Osteoblast (primary cell): ENCODE data around the gene JHY. TPM values are rescaled to one million over a fixed set of nuclear protein-coding genes. Genes with fewer than 3 reads are reported as not detected.

ENCODE experiments used
- DNase-seq: peaks from one replicate; pipeline ENCODE4 v3.0.0; 2011; ENCODE audit warnings: low spot score, mixed read lengths; ENCODE audit not compliant: insufficient read length; ENCODE audit errors: missing footprints
- H2AFZ ChIP-seq: 2 replicates; pipeline ENCODE4 v1.6.0; 2011; ENCODE audit warnings: mild to moderate bottlenecking, low read length
- H3K27ac ChIP-seq: 2 replicates; pipeline ENCODE4 v1.5.1; 2011; ENCODE audit warnings: mild to moderate bottlenecking, low read depth, low read length, moderate library complexity
- H3K27me3 ChIP-seq: 2 replicates; pipeline ENCODE4 v1.6.0; 2012; ENCODE audit warnings: mild to moderate bottlenecking, control low read depth, inconsistent platforms, low read length, moderate library complexity; ENCODE audit not compliant: insufficient read depth
- H3K36me3 ChIP-seq: 2 replicates; pipeline ENCODE4 v1.5.1; 2011; ENCODE audit warnings: mild to moderate bottlenecking, low read length, control low read depth, moderate library complexity; ENCODE audit not compliant: insufficient read depth
- H3K4me1 ChIP-seq: 2 replicates; pipeline ENCODE4 v1.5.1; 2011; ENCODE audit warnings: mild to moderate bottlenecking, low read length, control low read depth, moderate library complexity; ENCODE audit not compliant: insufficient read depth
- H3K4me2 ChIP-seq: 2 replicates; pipeline ENCODE4 v1.6.0; 2011; ENCODE audit warnings: mild to moderate bottlenecking, low read length; ENCODE audit not compliant: insufficient read depth
- H3K4me3 ChIP-seq: fragments of 200-600 bp; sonication (generic); 3 replicates; pipeline ENCODE4 v1.5.1; 2012; ENCODE audit warnings: mild to moderate bottlenecking, low read length, inconsistent platforms; ENCODE audit not compliant: insufficient read depth
- H3K79me2 ChIP-seq: 2 replicates; pipeline ENCODE4 v1.6.0; 2012; ENCODE audit warnings: mild to moderate bottlenecking, low read length, control low read depth, inconsistent platforms; ENCODE audit not compliant: insufficient read depth
- H3K9me3 ChIP-seq: 2 replicates; pipeline ENCODE4 v1.5.1; 2011; ENCODE audit warnings: low read depth, low read length, control low read depth
- H4K20me1 ChIP-seq: 2 replicates; pipeline ENCODE4 v1.6.0; 2012; ENCODE audit warnings: mild to moderate bottlenecking, low read length, control low read depth; ENCODE audit not compliant: insufficient read depth
- CTCF ChIP-seq: IDR thresholded peaks from 2 replicates; pipeline ENCODE4 v1.5.1; 2011; ENCODE audit warnings: mild to moderate bottlenecking, low read depth, low read length, moderate library complexity; ENCODE audit errors: extremely low read depth
- total RNA-seq: library from RNA; depleted of rRNA; stranded (reverse); fragments of >200 nt; gene quantifications from 2 replicates; pipeline ENCODE4 v1.2.3, GENCODE V29; 2012

The JHY gene
- total RNA-seq, 1 donor, result 12.7 TPM

DNA sequence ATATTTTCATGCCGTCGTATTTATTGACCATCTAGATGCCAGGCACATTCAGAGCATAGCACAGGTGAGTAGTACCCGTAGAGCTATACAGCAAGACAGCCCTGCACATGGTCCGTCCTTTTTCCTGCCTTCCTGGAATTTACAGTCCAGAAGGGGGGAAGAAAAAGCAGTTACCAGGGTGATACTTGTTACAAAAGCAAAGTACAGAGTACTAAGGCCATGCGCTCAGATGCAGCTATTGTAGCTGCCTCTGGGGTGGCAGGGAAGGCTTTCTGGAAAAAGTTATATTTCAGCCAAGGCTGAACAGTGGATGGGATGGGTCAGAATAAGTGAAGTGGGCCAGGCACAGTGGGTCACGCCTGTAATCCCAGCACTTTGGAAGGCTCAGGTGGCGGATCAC, 36.2 kb downstream of the JHY start:
- Histone ChIP-seq H2AFZ (no peak overlapping the region), H3K27me3 (no peaks in the 10 kb centered on the region), H3K36me3 (no peaks in the 10 kb centered on the region), H3K9me3 (no peaks in the 10 kb centered on the region), H3K4me2 (no peak overlapping the region), H3K79me2 (no peaks in the 10 kb centered on the region), H3K4me3 (no peak overlapping the region), H3K4me1 (no peaks in the 10 kb centered on the region), H4K20me1 (no peaks in the 10 kb centered on the region), H3K27ac (no peak overlapping the region)
- no peak for TF ChIP-seq CTCF
- DNase-seq, result no peak

DNA sequence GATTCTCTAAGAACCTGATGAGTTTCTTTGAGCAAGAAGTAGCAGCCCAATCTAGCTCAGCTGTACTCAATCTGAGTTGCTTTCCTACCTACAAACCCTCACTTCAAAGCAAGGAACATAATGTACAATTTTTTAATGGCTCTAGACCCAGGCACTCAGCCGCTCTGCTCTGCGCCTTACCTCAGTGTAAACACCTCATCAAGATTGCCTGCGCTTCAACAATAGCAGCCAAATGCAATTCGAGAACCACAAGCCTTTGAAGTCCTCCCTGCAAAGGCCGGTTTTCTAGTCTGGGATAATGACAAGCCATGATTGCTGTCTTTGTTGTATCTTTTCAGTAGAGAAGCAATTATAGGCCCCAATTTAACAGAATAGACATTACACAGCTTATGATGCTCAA, 38.0 kb downstream of the JHY start:
- Histone ChIP-seq H3K4me1 (no peaks in the 10 kb centered on the region), H3K36me3 (no peaks in the 10 kb centered on the region), H2AFZ (no peak overlapping the region), H3K4me3 (no peak overlapping the region), H3K27ac (no peak overlapping the region), H3K4me2 (no peak overlapping the region), H3K9me3 (no peaks in the 10 kb centered on the region), H3K27me3 (no peaks in the 10 kb centered on the region), H3K79me2 (no peaks in the 10 kb centered on the region), H4K20me1 (no peaks in the 10 kb centered on the region)
- DNase-seq, result no peak
- no peak for TF ChIP-seq CTCF

DNA sequence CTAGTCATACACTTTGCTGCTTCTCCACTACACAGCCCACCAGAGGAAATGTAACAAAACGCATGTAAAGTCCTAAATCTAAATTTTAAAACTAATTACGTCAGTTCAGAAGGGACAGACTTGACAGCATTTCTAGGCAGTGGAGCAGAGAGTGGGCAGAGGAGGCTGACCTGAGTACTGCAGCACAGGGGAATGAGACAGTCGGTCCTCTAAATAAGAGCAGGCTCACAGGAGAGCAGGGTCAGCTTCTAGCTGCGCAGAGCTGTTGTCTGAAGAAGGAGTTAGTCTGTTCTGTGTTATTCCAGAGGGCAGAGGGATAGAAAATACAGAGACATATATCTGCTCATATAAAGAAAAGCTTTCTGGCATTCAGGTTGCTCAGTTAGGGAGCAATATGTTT, 40.3 kb downstream of the JHY start:
- no peaks in the 10 kb centered on the region for H4K20me1 ChIP-seq
- H3K27ac ChIP-seq, result no peak overlapping the region
- no peaks in the 10 kb centered on the region for H3K9me3 ChIP-seq
- H2AFZ ChIP-seq, result no peak overlapping the region
- H3K4me3 ChIP-seq, result no peak overlapping the region
- no peak for DNase-seq
- no peak for TF ChIP-seq CTCF
- H3K79me2 ChIP-seq, result no peaks in the 10 kb centered on the region
- no peaks in the 10 kb centered on the region for H3K36me3 ChIP-seq
- no peaks in the 10 kb centered on the region for H3K27me3 ChIP-seq
- H3K4me1 ChIP-seq, result no peaks in the 10 kb centered on the region
- no peak overlapping the region for H3K4me2 ChIP-seq

- H3K9me3 ChIP-seq, result no peaks in the 10 kb centered on the region
- no peak for TF ChIP-seq CTCF
- H3K4me1 ChIP-seq, result no peaks in the 10 kb centered on the region
- DNase-seq, result no peak
- no peak overlapping the region for H3K4me2 ChIP-seq
- H3K4me3 ChIP-seq, result no peak overlapping the region
- H4K20me1 ChIP-seq, result no peaks in the 10 kb centered on the region
- no peaks in the 10 kb centered on the region for H3K36me3 ChIP-seq
- H3K79me2 ChIP-seq, result no peaks in the 10 kb centered on the region
- H3K27me3 ChIP-seq, result no peaks in the 10 kb centered on the region
- H2AFZ ChIP-seq, result no peak overlapping the region
- no peak overlapping the region for H3K27ac ChIP-seq
Measured at GRCh38 chr11:122923302-122923701, 40.7 kb downstream of the JHY start.
